Small intestine (tissue), 7 donors: Measurements from ENCODE around the gene CDK6. TPM values are rescaled to one million over a fixed set of nuclear protein-coding genes. Genes with fewer than 3 reads are reported as not detected.

Source experiments
- DNase-seq, 2 donors: peaks; one replicate each; pipeline versions ENCODE4 v3.0.0 to v3.0.0-alpha.2; 2013
- FAIRE-seq: peaks from 2 replicates; lab custom pipeline; 2012; peaks lifted over from hg19 to GRCh38; lab: Jason Lieb, UNC
- H3K27ac ChIP-seq, 3 donors: one replicate each; pipeline ENCODE4 v1.5.1; 2013; ENCODE audit warnings: low read length in 2 of 3, mild to moderate bottlenecking in 2 of 3, control low read depth in 1 of 3, inconsistent platforms in 1 of 3, low read depth in 1 of 3, moderate library complexity in 1 of 3
- H3K27me3 ChIP-seq, 3 donors: one replicate each; pipeline ENCODE4 v1.6.1; 2013; ENCODE audit warnings: low read length in 3 of 3, inconsistent platforms in 1 of 3; ENCODE audit not compliant: control insufficient read depth in 3 of 3, insufficient read depth in 3 of 3
- H3K36me3 ChIP-seq, 3 donors: one replicate each; pipeline ENCODE4 v1.6.1; 2013; ENCODE audit warnings: low read length in 3 of 3, inconsistent platforms in 1 of 3, low read depth in 1 of 3, mild to moderate bottlenecking in 1 of 3, moderate library complexity in 1 of 3; ENCODE audit not compliant: control insufficient read depth in 3 of 3, insufficient read depth in 2 of 3
- H3K4me1 ChIP-seq, 3 donors: one replicate each; pipeline ENCODE4 v1.6.1; 2013; ENCODE audit warnings: low read length in 2 of 3, inconsistent platforms in 1 of 3, low read depth in 1 of 3, mild to moderate bottlenecking in 1 of 3, moderate library complexity in 1 of 3; ENCODE audit not compliant: control insufficient read depth in 3 of 3, insufficient read depth in 2 of 3
- H3K4me3 ChIP-seq, 3 donors: one replicate each; pipeline ENCODE4 v1.5.1; 2013; ENCODE audit warnings: low read length in 3 of 3, control low read depth in 1 of 3, inconsistent platforms in 1 of 3, low read depth in 1 of 3, mild to moderate bottlenecking in 1 of 3, moderate library complexity in 1 of 3
- H3K9me3 ChIP-seq, 2 donors: one replicate each; pipeline ENCODE4 v1.6.1; 2013; ENCODE audit warnings: low read depth in 1 of 2, low read length in 1 of 2; ENCODE audit not compliant: control insufficient read depth in 2 of 2, insufficient read depth in 1 of 2
- WGBS, 3 donors: extraction: QIAGEN DNeasy Blood & Tissue Kit; methylation state at CpG; one replicate each; pipeline ENCODE4 v1.1.7; 2013; 5-methylcytosine and 5-hydroxymethylcytosine counted together
- polyA plus RNA-seq, 4 donors: library from polyadenylated mRNA; stranded (reverse) in 3 of 4; unstranded in 1 of 4; fragments of 200-250 nt in 3 of 4; fragments of 120-200 nt in 1 of 4; gene quantifications; one replicate each; pipeline versions ENCODE4 v1.2.1 to v1.2.3, GENCODE V29; 2013
- donor health status: healthy with polysubstance abuse.
- donor health status: control.
- donor health status: control.
- donor health status: Bipolar disorder and iron deficiency.
- donor health status: healthy.

The CDK6 gene
- polyA plus RNA-seq, 4 donors, result 1.6 to 28.0 (median 8.1) TPM

DNA sequence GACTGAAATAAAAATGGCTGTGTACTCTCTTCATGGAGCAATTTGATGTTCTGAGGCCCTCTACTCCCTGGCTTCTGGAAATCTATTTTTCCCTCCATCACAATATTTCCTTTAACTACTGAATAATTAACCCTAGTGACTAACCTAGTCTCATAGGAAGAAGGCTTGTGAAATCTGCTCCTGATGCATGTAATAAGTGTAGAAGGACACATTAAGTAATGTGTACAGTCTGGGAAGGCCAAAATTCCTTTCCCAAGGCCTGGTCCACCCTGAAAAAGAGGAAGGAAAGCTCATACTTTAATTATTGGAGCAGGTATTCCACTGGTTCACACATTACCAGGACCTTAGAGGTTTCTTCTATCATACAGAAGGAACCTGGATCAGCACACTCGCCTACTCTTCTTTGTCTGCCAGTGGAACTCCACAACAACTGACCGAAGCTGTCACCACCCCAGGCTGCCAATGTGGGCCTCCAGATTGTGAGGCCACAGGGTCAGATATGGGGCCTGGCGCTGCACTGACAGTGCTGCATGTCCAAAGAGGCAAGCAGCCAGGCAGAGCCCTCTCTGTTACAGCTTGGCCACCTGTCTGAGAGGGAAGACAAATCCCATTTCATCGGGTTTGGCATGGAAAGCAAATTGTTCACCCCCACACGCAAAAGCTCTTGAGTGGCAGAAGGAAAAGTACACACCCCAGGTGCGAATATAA is 191.8 kb downstream of the CDK6 start:
- no peak for FAIRE-seq

GRCh38 chr7:92643821-92644220 is 192.6 kb downstream of the CDK6 start:
- Histone ChIP-seq H3K27ac (no peak overlapping the region), H3K27me3 (no peaks in the 10 kb centered on the region), H3K4me1 (peaks cover 7 to 41% (median 21%) of the 10 kb centered on the region in 3 donors), H3K9me3 (no peaks in the 10 kb centered on the region), H3K36me3 (peaks cover 0 to 11% (median 0%) of the 10 kb centered on the region in 3 donors), H3K4me3 (no peak overlapping the region)
- whole genome bisulfite sequencing, 3 donors, result 83 to 93% (median 90%) methylated on average over 2 of the region's 2 CpGs
- DNase-seq (no peak), FAIRE-seq (no peak)

More for the DNA sequence above, 191.8 kb downstream of the CDK6 start:
- peaks cover 7 to 45% (median 21%) of the 10 kb centered on the region in 3 donors for H3K4me1 ChIP-seq
- H3K36me3 ChIP-seq, result peaks cover 0 to 9% (median 0%) of the 10 kb centered on the region in 3 donors
- no peaks in the 10 kb centered on the region for H3K27me3 ChIP-seq
- H3K27ac ChIP-seq, result peak overlapping the region in 2 of 3 donors; percentile 50 to 72
- H3K9me3 ChIP-seq, result no peaks in the 10 kb centered on the region
- H3K4me3 ChIP-seq, result no peak overlapping the region
- WGBS, 3 donors, result 48 to 78% (median 75%) methylated on average over 6 of the region's 6 CpGs
- peak in 1 of 2 donors; percentile 28 for DNase-seq

DNA sequence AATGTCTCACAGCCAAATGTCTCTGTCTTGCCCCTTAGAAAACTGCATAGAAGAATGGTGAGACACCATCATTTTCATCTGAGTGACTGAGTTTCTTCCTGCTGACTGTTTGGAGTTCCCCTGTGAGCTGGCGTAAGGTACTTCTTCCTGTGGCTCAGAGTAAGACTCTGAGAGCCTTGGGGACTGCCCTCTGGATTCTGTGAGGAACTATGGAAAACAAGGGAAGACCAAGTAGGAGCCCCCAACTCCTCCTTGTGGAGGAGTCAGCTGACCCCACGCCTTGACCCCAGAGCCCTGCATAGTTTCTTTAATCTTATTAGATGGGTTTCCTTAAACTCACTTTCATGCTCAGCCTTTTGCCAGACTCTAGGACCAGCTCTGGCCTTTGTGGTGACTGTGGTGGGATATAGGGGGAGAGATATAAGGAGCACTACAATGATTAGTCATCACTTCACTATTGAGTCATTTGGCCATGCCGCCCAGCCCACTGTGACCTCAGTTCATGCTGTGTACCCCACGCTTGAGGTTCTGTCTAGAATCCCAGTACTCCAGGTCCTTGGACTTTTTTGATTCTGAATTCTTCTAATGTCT is 194.4 kb downstream of the CDK6 start:
- H3K9me3 ChIP-seq, result no peaks in the 10 kb centered on the region
- H3K4me1 ChIP-seq, result peaks cover 5 to 30% (median 12%) of the 10 kb centered on the region in 3 donors
- H3K4me3 ChIP-seq, result no peak overlapping the region
- 72 to 90% (median 73%) methylated on average over 4 of the region's 4 CpGs for WGBS, 3 donors
- peak overlapping the region in 1 of 3 donors; percentile 66 for H3K27ac ChIP-seq
- FAIRE-seq (no peak), DNase-seq (no peak)
- H3K36me3 ChIP-seq, result peaks cover 0 to 11% (median 0%) of the 10 kb centered on the region in 3 donors
- no peaks in the 10 kb centered on the region for H3K27me3 ChIP-seq

GRCh38 chr7:92639966-92640365 is 196.4 kb downstream of the CDK6 start:
- no peaks in the 10 kb centered on the region for H3K9me3 ChIP-seq
- H3K4me1 ChIP-seq, result peaks cover 2 to 18% (median 11%) of the 10 kb centered on the region in 3 donors
- no peak for DNase-seq
- no peak for FAIRE-seq
- H3K27ac ChIP-seq, result no peak overlapping the region
- peaks cover 0 to 14% (median 0%) of the 10 kb centered on the region in 3 donors for H3K36me3 ChIP-seq
- H3K27me3 ChIP-seq, result no peaks in the 10 kb centered on the region
- H3K4me3 ChIP-seq, result no peak overlapping the region
- WGBS, 3 donors, result 70 to 89% (median 79%) methylated on average over 4 of the region's 4 CpGs

- FAIRE-seq (no peak), DNase-seq (no peak)
- Histone ChIP-seq H3K27me3 (no peaks in the 10 kb centered on the region), H3K4me3 (no peak overlapping the region), H3K9me3 (no peaks in the 10 kb centered on the region), H3K4me1 (peaks cover 3 to 18% (median 9%) of the 10 kb centered on the region in 3 donors), H3K36me3 (peaks cover 0 to 14% (median 0%) of the 10 kb centered on the region in 3 donors), H3K27ac (no peak overlapping the region)
- 62 to 75% (median 70%) methylated on average over 9 of the region's 9 CpGs for WGBS, 3 donors
Measured at GRCh38 chr7:92639213-92639896, 197.0 kb downstream of the CDK6 start.

DNA sequence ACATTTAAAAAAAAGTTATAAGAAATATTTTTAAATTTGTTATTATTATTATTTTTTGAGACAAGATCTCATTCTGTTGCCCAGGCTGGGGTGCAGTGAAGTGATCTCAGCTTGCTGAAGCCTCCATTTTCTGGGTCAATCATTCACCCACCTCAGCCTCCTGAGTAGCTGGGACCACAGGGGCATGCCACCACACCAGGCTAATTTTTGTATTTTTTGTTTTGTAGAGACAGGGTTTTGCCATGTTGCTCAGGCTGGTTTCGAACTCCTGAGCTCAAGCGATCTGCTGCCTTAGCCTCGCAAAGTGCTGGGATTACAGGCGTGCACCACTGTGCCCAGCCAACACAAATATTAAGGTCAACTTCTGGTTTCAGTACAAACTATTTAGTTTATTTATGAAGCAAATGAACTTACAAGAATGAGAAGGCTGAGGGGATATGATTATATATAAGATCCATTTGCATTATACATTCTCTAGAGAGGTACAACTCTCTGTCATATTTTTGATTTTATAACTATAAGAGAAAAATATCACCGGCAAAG is 200.3 kb downstream of the CDK6 start:
- DNase-seq, result no peak
- H3K27ac ChIP-seq, result no peak overlapping the region
- H3K9me3 ChIP-seq, result no peaks in the 10 kb centered on the region
- no peak overlapping the region for H3K4me3 ChIP-seq
- peaks cover 4 to 16% (median 14%) of the 10 kb centered on the region in 3 donors for H3K4me1 ChIP-seq
- no peaks in the 10 kb centered on the region for H3K27me3 ChIP-seq
- 92 to 97% (median 94%) methylated on average over 5 of the region's 5 CpGs for WGBS, 3 donors
- no peak for FAIRE-seq
- H3K36me3 ChIP-seq, result peaks cover 0 to 8% (median 0%) of the 10 kb centered on the region in 3 donors

- peaks cover 7 to 16% (median 14%) of the 10 kb centered on the region in 3 donors for H3K4me1 ChIP-seq
- H3K27ac ChIP-seq, result no peak overlapping the region
- FAIRE-seq (peak; percentile 39), DNase-seq (no peak)
- WGBS, 3 donors, result 44 to 54% (median 51%) methylated on average over 4 of the region's 4 CpGs
- H3K9me3 ChIP-seq, result no peaks in the 10 kb centered on the region
- no peaks in the 10 kb centered on the region for H3K27me3 ChIP-seq
- no peak overlapping the region for H3K4me3 ChIP-seq
- H3K36me3 ChIP-seq, result peaks cover 0 to 8% (median 0%) of the 10 kb centered on the region in 3 donors
Measured at GRCh38 chr7:92635538-92635937, 200.8 kb downstream of the CDK6 start.

DNA sequence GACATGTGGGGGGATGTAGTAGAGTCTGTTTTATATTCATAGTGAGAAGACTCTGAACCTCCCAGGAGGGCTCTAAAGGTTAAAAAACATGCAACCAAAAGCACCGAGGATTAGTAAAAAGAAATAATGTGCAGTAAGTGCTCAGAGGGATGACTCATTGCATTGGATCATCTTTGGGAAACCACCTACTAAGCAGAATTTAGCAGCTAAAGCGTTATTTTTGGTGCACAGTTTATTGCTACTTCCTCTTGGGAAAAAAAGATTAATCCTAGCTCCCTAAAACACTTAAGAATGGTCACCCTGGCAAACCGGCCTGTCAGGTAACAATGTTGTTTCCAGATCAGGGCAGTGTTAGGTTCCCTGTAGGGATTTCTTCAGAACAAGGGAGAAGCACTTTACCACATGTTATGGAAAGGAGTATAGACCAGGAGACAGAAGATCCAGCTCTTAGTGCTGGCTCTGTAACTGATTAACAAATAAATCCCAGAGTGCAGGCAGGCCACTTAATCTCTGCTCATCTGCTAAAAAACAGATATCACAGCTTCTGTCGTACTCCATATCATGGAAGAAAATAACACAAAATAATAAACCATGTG is 201.4 kb downstream of the CDK6 start:
- Histone ChIP-seq H3K36me3 (peaks cover 0 to 8% (median 0%) of the 10 kb centered on the region in 3 donors), H3K4me3 (no peak overlapping the region), H3K4me1 (peaks cover 7 to 16% (median 14%) of the 10 kb centered on the region in 3 donors), H3K27me3 (no peaks in the 10 kb centered on the region), H3K9me3 (no peaks in the 10 kb centered on the region), H3K27ac (peak overlapping the region in 2 of 3 donors; percentile 8 to 55)
- WGBS, 3 donors, result 15 to 16% (median 15%) methylated on average over 4 of the region's 4 CpGs
- no peak for FAIRE-seq
- peak; percentile 26 to 35 for DNase-seq
